K562 (cell line): ENCODE measurements around the gene MERTK. TPM values are rescaled to one million over a fixed set of nuclear protein-coding genes. Genes with fewer than 3 reads are reported as not detected.

Experiments
- DMBX1 ChIP-seq: fragments of 250-450 bp; sonication (Bioruptor Pico); IDR thresholded peaks from 2 replicates; pipeline ENCODE4 v1.8.0; 2022; ENCODE audit warnings: inconsistent platforms, mild to moderate bottlenecking, moderate library complexity, borderline replicate concordance
- MAZ ChIP-seq, 2 experiments: fragments of 450-650 bp in 1 of 2; sonication (generic) in 1 of 2; formaldehyde crosslinking; IDR thresholded peaks in 1 of 2; conservative IDR thresholded peaks in 1 of 2; 2 replicates each; pipeline versions ENCODE4 v1.4.0 to v1.5.0; 2020; ENCODE audit warnings: mild to moderate bottlenecking in 1 of 2, missing genetic modification reagents in 1 of 2
- MCM7 ChIP-seq, 2 experiments: fragments of 450-650 bp; IDR thresholded peaks; 2 replicates each; pipeline ENCODE4 v1.6.1; 2016 to 2018
- MTF1 ChIP-seq: fragments of 250-450 bp; sonication (Bioruptor Pico); IDR thresholded peaks from 2 replicates; pipeline ENCODE4 v1.9.0; 2021; ENCODE audit warnings: moderate library complexity, mild to moderate bottlenecking, inconsistent platforms, borderline replicate concordance
- NFE2L1 ChIP-seq: fragments of 450-650 bp; IDR thresholded peaks from 2 replicates; pipeline ENCODE4 v1.6.1; 2016; ENCODE audit warnings: missing genetic modification characterization, low read depth, mild to moderate bottlenecking, missing compliant biosample characterization, moderate library complexity, borderline replicate concordance
- SAFB2 ChIP-seq: fragments of 200-400 bp; formaldehyde crosslinking; IDR thresholded peaks from 2 replicates; pipeline ENCODE4 v1.6.1; 2018; ENCODE audit warnings: borderline replicate concordance, low read length, low read depth, moderate library complexity; ENCODE audit not compliant: severe bottlenecking
- THAP7 ChIP-seq: fragments of 250-450 bp; sonication (Bioruptor Pico); IDR thresholded peaks from 2 replicates; pipeline ENCODE4 v1.5.0; 2021
- UBTF ChIP-seq, 2 experiments: IDR thresholded peaks; 2 replicates each; pipeline ENCODE4 v1.6.1; 2012; ENCODE audit warnings: improper control_type of control experiment in 2 of 2, low read depth in 2 of 2, low read length in 2 of 2, borderline replicate concordance in 1 of 2
- USF1 ChIP-seq: sonication (generic); formaldehyde crosslinking; IDR thresholded peaks from 2 replicates; pipeline ENCODE4 v1.9.0; 2022; ENCODE audit warnings: mild to moderate bottlenecking, missing genetic modification reagents
- ZBTB33 ChIP-seq: sonication (generic); formaldehyde crosslinking; IDR thresholded peaks from 2 replicates; pipeline ENCODE4 v1.8.1; 2023; ENCODE audit warnings: mild to moderate bottlenecking, missing genetic modification reagents
- ZBTB9 ChIP-seq: fragments of 450-650 bp; formaldehyde crosslinking; IDR thresholded peaks from 2 replicates; pipeline ENCODE4 v1.4.0; 2020; ENCODE audit warnings: mild to moderate bottlenecking, moderate library complexity
- ZFX ChIP-seq: sonication (generic); formaldehyde crosslinking; IDR thresholded peaks from 2 replicates; pipeline ENCODE4 v1.8.0; 2022; ENCODE audit warnings: mild to moderate bottlenecking, missing genetic modification reagents, moderate library complexity
- ZNF165 ChIP-seq: fragments of 250-450 bp; sonication (Bioruptor Pico); IDR thresholded peaks from 2 replicates; pipeline ENCODE4 v1.4.0; 2020; ENCODE audit warnings: borderline replicate concordance
- ZNF324 ChIP-seq: fragments of 250-450 bp; sonication (Bioruptor Pico); IDR thresholded peaks from 2 replicates; pipeline ENCODE4 v1.4.0; 2020; ENCODE audit warnings: mild to moderate bottlenecking
- ZNF57 ChIP-seq: fragments of 450-650 bp; formaldehyde crosslinking; IDR thresholded peaks from 2 replicates; pipeline ENCODE4 v1.4.0; 2020; ENCODE audit warnings: mild to moderate bottlenecking, moderate library complexity
- ZNF699 ChIP-seq: fragments of 250-450 bp; sonication (Bioruptor Pico); IDR thresholded peaks from 2 replicates; pipeline ENCODE4 v1.8.0; 2021; ENCODE audit warnings: mild to moderate bottlenecking, moderate library complexity; ENCODE audit not compliant: insufficient replicate concordance
- polyA plus RNA-seq, 8 experiments: library from polyadenylated mRNA; depleted of rRNA in 4 of 8; stranded (reverse) in 5 of 8; unstranded in 3 of 8; fragments of >200 nt; fragmentation: Nextera tagmentation in 2 of 8; fragmentation: Illumina TruSeq in 1 of 8; extraction: Ambion mirVana in 2 of 8; extraction: Trizol in 1 of 8; gene quantifications; 2 replicates each; pipeline versions ENCODE4 v1.2.1 to v1.2.3, GENCODE V29; 2011 to 2014; ENCODE audit warnings: inconsistent platforms in 1 of 8, missing spikeins in 1 of 8
- total RNA-seq, 7 experiments: library from RNA; depleted of rRNA in 6 of 7; stranded (reverse); fragments of >200 nt in 6 of 7; fragmentation: Illumina TruSeq in 2 of 7; extraction: Trizol in 2 of 7; gene quantifications; 2 replicates each; pipeline versions ENCODE4 v1.2.1 to v1.2.3, GENCODE V29; 2011 to 2021; ENCODE audit warnings: low replicate concordance in 1 of 7

MERTK gene
- total and polyA plus RNA-seq, 9 of the 15 experiments (the other 6 are each of a cell fraction or from before 2014, with no cell fraction given), result 0.23 to 1.6 (median 0.74) TPM

GRCh38 chr2:112026509-112026908 is 128.1 kb downstream of the MERTK start (continued):
- TF ChIP-seq ZBTB9 (CRISPR knock-in tag) (no peak), MTF1 (CRISPR knock-in tag) (no peak), USF1 (CRISPR knock-in tag) (no peak), THAP7 (CRISPR knock-in tag) (no peak), ZNF57 (CRISPR knock-in tag) (no peak), NFE2L1 (tag) (no peak), ZBTB33 (CRISPR knock-in tag) (no peak), ZNF699 (CRISPR knock-in tag) (no peak), SAFB2 (no peak), MAZ (CRISPR knock-in tag; conservative IDR thresholded peaks at IDR 0.05 in 1 of 2, IDR thresholded peaks at IDR 0.05 in 1 of 2) (no peak), DMBX1 (CRISPR knock-in tag) (no peak), ZFX (CRISPR knock-in tag) (peak; percentile 58), MCM7 (IDR thresholded peaks at IDR 0.05) (no peak), UBTF (IDR thresholded peaks at IDR 0.05; ENCODE audit: borderline replicate concordance in 1 of 2, low read depth in 2 of 2, low read length in 2 of 2) (no peak), ZNF324 (CRISPR knock-in tag) (no peak), ZNF165 (CRISPR knock-in tag) (no peak)
